Cerebellar nuclear complex (tissue), 1 donor: ENCODE measurements around the gene PDE11A.

Experiments used
- DNase-seq, 2 experiments: peaks; one replicate each; lab custom pipeline; 2025; lab: John Stamatoyannopoulos, UW

Gene PDE11A

GRCh38 chr2:177597759-177598158, 474.8 kb downstream of the PDE11A start:
- no peak for DNase-seq

GRCh38 chr2:177596866-177597265, 475.7 kb downstream of the PDE11A start:
- no peak for DNase-seq

- DNase-seq, result no peak
Observed at GRCh38 chr2:177595126-177595845, 477.3 kb downstream of the PDE11A start.

DNA sequence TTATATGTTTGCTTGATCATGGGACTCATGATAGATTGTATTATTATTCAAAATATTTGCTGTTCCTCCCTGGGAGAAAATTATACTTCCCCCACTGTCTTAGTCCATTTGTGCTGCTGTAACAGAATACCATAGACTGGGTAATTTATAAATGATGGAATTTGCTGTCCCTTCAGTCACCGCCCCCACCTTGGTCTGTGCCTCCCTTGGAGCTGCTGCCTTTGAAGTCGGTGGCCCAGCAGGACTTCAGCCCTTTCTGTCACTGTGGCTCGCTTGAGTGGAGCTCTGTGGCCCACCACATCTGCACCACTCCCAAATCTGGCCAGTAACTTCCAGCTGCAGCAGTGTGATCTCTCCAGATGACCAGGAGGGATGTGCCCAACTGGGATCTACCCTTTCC, 479.2 kb downstream of the PDE11A start:
- DNase-seq, result no peak

DNA sequence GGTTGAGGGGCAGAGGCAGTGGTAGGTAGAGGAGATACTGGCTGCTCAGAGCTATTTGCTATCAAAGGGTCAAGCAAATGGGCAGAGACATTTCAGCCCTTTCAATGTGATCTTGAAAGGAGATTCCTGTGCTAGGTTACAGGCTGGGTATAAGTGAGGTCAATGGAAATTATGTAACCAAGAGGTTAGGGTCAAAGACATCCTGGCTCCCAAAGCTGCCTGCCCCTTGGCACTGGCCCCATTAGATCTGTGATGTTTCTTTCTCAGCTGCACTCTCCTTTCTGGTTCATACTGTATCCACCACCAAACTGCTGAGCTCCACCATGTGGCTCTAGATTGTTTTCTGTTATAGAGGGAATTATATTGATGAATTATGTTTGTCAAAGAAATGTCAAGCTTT, 479.6 kb downstream of the PDE11A start:
- DNase-seq, result no peak

GRCh38 chr2:177592397-177592796, 480.2 kb downstream of the PDE11A start:
- no peak for DNase-seq

DNA sequence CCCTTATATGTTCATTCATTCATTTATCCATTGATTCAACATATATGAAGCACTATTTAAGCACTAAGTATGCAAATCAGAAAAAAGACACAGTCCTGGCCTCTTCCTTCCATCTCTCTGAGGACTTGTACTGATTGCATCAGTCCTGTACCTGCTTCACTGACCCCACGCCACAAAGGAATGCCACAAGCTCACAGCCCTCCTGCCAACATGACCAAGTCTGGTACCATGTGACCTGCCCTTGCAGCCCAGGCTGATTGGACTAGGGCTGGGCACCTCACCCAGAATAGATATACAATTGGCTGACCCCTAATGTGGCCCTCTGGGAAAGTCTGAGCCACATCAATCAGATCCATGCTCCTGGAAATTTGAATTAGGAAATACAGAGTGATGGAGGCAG, 483.4 kb downstream of the PDE11A start:
- DNase-seq, result no peak

DNA sequence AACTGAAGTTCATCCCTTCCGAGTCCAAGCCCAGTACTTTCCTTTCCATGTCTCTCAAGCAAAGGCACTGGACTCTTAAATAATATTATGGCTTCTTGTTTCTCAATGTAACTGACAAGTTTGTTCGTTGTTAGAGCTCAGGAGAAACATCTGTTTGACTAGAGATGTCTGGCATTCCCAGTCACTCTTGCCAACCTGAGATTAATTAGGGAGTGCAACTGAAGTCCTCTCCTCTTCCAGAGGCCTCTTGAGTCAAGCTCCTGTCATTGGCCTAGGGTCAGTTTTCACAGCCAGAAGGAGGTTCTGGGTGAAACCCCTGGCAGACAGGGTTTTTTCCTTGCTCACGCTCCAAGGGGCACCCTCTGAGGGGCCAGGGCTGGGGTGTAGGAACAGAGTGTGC, 483.9 kb downstream of the PDE11A start:
- no peak for DNase-seq

DNA sequence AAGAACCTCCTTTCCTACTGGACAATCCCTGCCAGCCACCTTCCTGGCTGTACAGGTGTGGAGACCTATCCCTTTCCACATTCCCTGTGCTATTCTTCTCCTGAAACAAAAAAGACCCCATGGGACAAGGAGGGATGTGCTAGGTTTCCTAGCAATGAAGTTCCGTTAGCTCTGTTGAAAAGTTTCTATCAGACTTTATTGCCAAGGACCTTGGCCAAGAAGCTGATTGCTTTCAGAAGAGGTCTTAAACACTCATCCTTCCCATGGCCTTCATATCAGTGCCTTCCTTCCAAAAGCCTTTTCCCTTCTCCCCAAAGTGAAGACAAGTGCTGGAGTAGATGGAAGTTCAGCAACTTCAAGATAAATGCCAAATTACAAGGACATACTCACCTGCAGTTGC, 485.2 kb downstream of the PDE11A start:
- DNase-seq, result no peak

- no peak for DNase-seq
Observed at GRCh38 chr2:177586154-177586553, 486.4 kb downstream of the PDE11A start.

DNA sequence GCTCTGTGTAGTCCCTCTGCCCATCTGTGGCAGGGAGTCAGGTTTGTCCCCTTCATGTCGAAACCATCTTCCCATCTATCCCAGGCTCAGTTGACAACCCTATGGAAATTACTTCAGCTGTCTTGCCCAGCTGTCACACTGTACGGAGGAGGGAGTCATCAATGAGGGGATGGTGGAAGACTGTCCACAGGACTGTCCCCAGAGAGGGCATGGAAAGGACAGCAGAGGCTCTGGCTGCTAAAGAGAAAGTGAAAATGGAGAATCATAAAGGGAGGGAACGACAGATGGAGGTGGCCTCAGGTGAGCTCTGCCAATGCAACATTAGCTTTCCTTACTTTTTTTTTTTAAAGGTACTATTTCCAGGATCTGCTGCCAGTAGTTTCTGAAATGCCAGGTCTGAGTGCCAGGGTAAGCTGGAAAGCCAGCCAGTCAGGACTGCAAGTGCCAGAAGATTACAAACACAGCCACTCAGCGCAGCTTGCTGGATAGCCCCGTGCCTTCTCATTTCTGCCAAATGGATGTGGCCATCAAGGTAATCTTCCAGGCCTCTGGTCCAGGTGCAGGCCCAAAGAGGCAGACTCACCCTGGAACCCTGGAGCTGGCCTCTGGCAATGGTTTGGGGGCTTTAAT, 487.2 kb downstream of the PDE11A start:
- peak; percentile 55 to 75 for DNase-seq

DNA sequence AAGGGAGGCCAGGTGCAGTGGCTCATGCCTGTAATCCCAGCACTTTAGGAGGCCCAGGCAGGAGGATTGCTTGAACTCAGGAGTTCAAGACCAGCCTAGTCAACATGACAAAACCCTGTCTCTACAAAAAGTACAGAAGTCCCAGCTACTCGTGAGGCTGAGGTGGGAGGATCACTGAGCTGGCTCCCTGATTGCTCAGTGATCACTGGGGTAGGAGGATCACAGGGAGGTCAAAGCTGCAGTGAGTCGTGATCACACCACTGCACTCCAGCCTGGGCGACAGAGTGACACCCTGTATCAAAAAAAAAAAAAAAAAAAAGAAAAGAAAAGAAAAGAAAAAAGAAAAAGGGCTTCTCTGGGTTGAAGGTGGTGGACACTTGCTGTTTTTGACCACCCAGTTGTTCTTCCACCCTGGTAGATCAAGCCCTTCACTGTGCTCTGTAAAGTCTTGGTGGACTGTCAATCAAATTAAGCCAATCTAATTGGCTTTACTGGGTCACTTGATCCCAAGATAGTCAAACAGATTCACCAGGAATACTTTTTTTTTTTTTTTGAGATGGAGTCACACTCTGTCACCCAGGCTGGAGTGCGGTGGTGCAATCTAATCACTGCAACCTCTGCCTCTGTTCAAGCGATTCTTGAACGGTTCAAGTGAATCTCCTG, 488.4 kb downstream of the PDE11A start:
- DNase-seq, result no peak

GRCh38 chr2:177582000-177582399, 490.6 kb downstream of the PDE11A start:
- DNase-seq, result no peak

DNA sequence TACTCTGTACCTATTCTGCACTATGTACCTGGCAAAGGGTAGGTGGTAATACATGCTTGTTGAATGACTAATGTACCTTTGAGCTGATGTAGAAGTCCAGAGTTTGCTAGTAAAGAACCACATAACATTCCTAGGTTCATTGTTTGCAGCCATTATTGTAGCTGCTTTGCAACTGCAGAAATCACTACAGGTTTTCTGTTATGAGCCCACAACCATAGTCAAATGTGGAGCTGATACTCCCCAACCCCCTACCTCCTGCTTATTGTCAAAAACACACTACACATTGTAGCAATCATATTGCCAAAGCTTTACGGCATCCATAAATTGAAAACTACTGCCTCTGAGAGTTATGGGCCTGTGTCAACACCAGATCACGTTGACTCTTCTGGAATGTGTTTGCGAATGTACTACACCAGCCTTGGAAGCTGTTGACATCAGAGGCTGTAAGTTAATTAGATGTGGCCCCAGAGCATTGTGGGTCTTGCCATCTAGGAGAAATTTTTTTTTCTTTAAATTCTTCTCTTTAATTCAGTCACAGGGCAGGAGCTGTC, 493.0 kb downstream of the PDE11A start:
- no peak for DNase-seq

GRCh38 chr2:177578454-177578853, 494.1 kb downstream of the PDE11A start:
- DNase-seq, result no peak

- DNase-seq, result no peak
Observed at GRCh38 chr2:177577075-177577474, 495.5 kb downstream of the PDE11A start.

- no peak for DNase-seq
Observed at GRCh38 chr2:177575358-177575757, 497.2 kb downstream of the PDE11A start.

DNA sequence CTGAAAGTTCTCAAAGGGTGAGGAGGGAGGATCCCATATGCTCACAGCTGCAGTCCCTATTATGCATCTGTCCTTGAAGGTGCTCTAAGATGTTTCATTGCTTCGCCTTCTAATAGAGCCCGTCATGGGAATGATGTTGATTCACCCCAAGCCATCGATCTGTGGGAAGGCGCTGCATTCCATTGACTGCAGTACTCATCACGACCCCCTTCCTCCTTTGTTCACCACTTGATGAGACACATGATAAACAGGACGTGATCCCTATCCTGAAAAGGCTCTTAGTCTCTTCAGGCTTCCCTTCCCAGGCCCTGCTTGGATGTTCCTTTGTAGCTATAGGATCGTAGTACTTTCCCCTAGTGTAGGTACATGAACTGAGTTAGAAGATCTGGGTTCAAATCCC, 498.2 kb downstream of the PDE11A start:
- DNase-seq, result no peak
